Measurements from ENCODE around the gene GRWD1.

The GRWD1 gene

GRCh38 chr19:48495396-48495795 is 49.6 kb downstream of the GRWD1 start:
- no peak for TF ChIP-seq CTCF (IDR thresholded peaks at IDR 0.05; ENCODE audit: insufficient read depth, low read length, poor library complexity, severe bottlenecking)
- DNase-seq (ENCODE audit: extremely low read depth, insufficient read length), result no peak
- H3K4me3 ChIP-seq (replicated peaks; ENCODE audit: low read depth, low read length), result no peak overlapping the region
- no peaks in the 10 kb centered on the region; the same call in 1 of the 2 replicates for H3K27me3 ChIP-seq (replicated peaks; ENCODE audit: control insufficient read depth, insufficient read depth, low read length)
- no peaks in the 10 kb centered on the region for H3K36me3 ChIP-seq (ENCODE audit: control insufficient read depth, insufficient read depth, low read length)

GRCh38 chr19:48496959-48497727 is 51.4 kb downstream of the GRWD1 start:
- Histone ChIP-seq H3K36me3 (ENCODE audit: control insufficient read depth, insufficient read depth, low read length) (no peaks in the 10 kb centered on the region), H3K4me3 (replicated peaks; ENCODE audit: low read depth, low read length) (no peak overlapping the region), H3K27me3 (replicated peaks; ENCODE audit: control insufficient read depth, insufficient read depth, low read length) (no peaks in the 10 kb centered on the region; the same call in 1 of the 2 replicates)
- DNase-seq (ENCODE audit: extremely low read depth, insufficient read length), result no peak
- TF ChIP-seq CTCF (IDR thresholded peaks at IDR 0.05; ENCODE audit: insufficient read depth, low read length, poor library complexity, severe bottlenecking), result no peak

- Histone ChIP-seq H3K27me3 (replicated peaks; ENCODE audit: control insufficient read depth, insufficient read depth, low read length) (no peaks in the 10 kb centered on the region; the same call in 1 of the 2 replicates), H3K4me3 (replicated peaks; ENCODE audit: low read depth, low read length) (no peak overlapping the region), H3K36me3 (ENCODE audit: control insufficient read depth, insufficient read depth, low read length) (no peaks in the 10 kb centered on the region)
- DNase-seq (ENCODE audit: extremely low read depth, insufficient read length), result no peak
- no peak for TF ChIP-seq CTCF (IDR thresholded peaks at IDR 0.05; ENCODE audit: insufficient read depth, low read length, poor library complexity, severe bottlenecking)
Observed at GRCh38 chr19:48497728-48498594, 52.2 kb downstream of the GRWD1 start.

- no peak overlapping the region for H3K4me3 ChIP-seq (replicated peaks; ENCODE audit: low read depth, low read length)
Observed at GRCh38 chr19:48498595-48499311, 53.0 kb downstream of the GRWD1 start.

More at GRCh38 chr19:48498595-48499311, 53.0 kb downstream of the GRWD1 start:
- no peak for DNase-seq (ENCODE audit: extremely low read depth, insufficient read length)
- no peak for TF ChIP-seq CTCF (IDR thresholded peaks at IDR 0.05; ENCODE audit: insufficient read depth, low read length, poor library complexity, severe bottlenecking)
- Histone ChIP-seq H3K36me3 (ENCODE audit: control insufficient read depth, insufficient read depth, low read length) (no peaks in the 10 kb centered on the region), H3K27me3 (replicated peaks; ENCODE audit: control insufficient read depth, insufficient read depth, low read length) (no peaks in the 10 kb centered on the region; the same call in 1 of the 2 replicates)

Data from GM06990 (cell line).